Jurkat, Clone E6-1 (cell line): ENCODE results near the gene ELMO2.

Experiments
- DNase-seq: peaks from one replicate; pipeline ENCODE4 v3.0.0-alpha.2; 2011; ENCODE audit warnings: low read depth, low spot score
- H3K4me3 ChIP-seq: 2 replicates; pipeline ENCODE4 v1.5.1; 2011; ENCODE audit warnings: mild to moderate bottlenecking, low read length, control low read depth, moderate library complexity

Gene ELMO2

DNA sequence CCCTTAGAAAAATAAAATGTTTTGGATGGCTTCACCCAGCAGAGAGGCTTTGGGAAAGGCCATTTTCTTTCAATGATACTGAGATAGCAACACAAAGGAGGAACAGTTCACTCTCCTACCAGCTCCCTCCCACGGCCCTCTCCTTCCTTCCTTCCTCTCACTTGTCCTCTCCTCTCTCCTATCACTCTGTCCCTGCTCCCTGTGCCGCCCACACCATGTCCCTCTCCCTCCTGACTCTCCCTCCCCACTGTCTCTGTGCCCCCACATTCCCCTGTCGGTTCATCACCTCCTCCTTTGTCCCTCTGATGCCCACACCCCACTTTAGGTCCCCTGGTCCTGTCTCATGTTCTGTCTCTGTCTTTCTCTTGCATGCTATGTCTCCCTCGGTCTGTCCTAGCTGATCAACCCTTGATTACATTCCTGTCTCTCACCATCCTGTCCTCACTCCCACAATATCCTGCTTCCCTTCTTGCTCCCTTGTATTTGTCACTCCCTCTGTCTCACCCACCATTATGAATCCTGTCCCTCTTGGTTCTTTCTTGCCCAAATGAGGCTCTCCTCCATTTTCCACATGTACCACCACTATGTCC lies 30.1 kb downstream of the ELMO2 start:
- no peak overlapping the region for H3K4me3 ChIP-seq
- DNase-seq: no peak

DNA sequence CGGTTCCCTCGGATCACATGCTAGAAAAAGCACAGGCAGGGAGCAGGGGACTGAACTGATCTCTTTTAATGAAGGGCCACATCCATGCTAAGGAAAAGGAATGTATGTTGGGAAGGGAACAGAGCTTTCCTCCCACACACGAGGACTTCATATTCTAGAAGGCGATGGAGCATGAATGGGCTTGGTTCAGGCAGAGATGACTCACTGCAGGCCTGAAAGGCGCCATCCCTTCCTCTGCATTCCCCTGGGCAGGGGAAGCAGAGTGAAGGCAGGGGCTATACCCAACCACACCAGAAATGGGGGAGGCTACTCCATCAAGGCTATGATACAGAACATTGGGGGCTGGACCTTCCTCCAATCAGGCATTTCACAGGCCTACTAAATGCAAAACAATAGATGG lies 30.6 kb downstream of the ELMO2 start:
- no peak overlapping the region for H3K4me3 ChIP-seq
- no peak for DNase-seq

DNA sequence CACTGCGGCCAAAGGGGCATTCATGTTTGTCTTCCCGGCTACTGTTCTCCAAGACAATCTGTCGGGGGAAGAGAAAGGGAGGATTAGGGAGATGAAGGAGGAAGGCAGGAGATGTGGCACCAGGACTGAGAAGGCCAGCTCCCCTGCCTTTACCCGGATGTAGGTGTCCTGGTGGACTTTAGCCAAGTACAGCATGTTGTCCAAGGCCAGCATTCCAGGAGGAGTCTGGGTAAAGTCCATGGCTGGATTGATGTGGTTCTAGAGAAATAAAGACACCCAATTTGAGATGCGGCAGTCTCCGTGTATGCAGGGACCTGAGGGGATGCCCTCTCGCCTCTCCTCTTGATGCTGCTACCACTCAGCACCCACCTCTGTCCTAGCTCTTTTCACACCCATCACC lies 32.0 kb downstream of the ELMO2 start:
- no peak for DNase-seq
- H3K4me3 ChIP-seq: no peak overlapping the region

DNA sequence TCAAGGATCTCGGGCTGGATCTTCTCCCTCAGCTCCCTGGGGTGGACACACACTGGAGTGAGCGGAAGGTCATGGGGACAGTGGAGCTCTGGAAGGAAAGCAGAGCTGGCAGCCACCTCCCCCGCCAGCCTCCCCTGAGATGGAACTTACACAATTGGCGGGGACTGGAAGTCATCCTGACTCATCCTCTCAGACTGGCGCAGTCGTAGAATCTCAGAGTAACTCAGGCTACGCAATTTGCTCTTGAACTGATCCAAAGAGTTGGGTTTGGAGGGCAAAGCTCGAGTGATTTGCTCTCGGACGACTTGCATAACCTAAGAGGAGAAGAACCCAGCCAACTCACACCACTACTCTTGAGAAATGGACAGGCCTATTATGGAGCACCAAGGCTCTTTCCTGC lies 34.8 kb downstream of the ELMO2 start:
- H3K4me3 ChIP-seq: no peak overlapping the region
- DNase-seq: no peak

DNA sequence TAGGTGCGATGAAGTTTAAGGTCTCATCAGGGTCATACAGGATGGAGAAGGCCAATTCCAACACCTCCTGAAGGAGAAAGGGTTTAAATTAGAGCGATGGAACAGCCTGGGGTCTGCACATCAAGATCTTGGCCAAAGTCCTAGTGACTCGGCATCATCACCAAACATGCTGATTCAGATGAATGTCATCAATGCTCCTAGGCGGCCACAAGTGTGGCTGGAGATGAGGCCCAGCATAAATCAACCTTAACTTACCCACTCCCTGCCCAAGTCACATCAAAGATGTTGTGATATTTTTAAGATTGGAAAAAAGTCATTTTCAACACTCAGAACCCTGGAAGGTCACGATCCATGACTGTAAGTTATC lies 37.5 kb downstream of the ELMO2 start:
- no peak for DNase-seq
- no peak overlapping the region for H3K4me3 ChIP-seq

DNA sequence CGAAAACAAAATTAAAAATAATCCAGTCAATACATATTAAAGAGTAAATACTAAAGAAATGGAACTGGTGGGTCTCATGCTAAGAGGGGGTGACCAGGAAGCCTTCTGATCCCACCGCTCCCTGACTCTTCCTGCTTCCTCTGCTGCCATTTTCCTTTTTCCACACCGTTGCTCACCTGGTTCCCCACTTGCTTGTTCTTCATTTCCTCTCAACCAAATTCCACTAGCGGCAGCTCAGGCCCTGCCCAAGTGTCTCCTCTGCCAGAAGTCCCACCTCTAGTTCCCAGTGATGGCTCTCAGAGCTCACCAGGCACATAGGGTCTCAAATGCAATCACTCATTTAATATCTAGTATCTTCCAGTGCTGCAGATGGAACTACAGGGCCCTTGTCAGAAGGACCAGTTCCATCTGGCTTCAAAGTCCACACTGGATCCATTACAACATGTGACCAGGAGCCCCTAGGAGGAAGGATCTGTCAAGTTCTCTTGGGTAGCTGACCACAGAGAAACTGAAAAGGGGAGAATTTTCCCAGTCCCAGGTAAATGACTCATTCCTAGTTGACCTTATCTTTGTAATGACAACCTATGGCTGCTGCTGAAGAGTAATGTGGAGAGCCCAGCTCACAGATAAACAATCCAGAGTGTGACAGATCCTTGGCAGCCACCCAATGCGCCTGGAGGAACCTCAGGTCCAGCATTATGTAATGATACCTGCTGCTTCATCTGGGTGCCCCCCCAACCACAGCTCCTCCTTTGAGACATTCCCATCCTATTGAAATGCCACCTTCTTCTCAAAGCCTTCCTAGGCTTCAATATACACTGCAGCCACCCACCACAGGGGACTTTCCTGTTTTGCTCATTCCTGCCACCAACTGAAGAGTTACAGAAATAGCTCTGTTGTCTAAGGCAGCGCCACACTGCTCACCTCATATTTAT lies 38.2 kb downstream of the ELMO2 start:
- DNase-seq: no peak
- no peak overlapping the region for H3K4me3 ChIP-seq

DNA sequence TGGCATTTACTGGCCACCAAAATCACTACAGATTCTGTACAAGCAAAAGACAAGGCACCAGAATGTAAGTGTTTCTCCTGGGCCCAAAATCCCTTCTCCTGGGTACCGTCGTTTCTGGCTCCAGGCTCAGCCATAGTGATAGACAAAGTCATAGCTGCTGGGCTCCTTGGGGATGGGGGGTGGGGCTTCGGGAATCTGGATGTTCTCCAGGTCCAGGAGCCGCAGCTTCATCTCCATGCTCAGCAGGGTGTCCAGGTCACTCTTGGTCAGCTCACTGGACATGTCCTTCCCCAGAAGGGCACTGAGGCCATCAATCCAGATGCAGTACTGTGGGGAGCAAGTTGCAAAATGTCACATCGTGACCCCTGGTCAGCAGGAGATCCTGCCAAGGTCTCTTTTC lies 39.2 kb downstream of the ELMO2 start:
- H3K4me3 ChIP-seq: no peak overlapping the region
- DNase-seq: no peak

DNA sequence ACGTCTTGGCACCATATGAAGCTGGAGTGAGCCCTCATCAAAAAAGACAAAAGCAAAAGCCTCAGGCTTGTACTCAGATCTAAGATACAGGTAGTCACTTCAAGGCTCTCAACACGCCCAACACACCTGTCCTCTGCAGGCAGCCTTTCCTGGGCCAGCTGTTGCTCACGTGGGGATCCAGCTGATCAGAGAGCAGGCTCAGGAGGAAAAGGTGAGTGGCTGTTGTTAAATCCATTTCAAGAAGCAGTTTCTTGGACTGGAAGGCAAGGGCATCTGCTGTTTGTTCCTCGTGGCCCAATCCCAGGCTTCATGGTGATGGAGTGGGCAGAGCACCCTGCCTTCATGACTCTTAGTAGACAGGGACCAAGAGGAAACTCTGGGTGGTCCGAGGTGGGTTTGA lies 39.6 kb downstream of the ELMO2 start:
- DNase-seq: no peak
- no peak overlapping the region for H3K4me3 ChIP-seq

DNA sequence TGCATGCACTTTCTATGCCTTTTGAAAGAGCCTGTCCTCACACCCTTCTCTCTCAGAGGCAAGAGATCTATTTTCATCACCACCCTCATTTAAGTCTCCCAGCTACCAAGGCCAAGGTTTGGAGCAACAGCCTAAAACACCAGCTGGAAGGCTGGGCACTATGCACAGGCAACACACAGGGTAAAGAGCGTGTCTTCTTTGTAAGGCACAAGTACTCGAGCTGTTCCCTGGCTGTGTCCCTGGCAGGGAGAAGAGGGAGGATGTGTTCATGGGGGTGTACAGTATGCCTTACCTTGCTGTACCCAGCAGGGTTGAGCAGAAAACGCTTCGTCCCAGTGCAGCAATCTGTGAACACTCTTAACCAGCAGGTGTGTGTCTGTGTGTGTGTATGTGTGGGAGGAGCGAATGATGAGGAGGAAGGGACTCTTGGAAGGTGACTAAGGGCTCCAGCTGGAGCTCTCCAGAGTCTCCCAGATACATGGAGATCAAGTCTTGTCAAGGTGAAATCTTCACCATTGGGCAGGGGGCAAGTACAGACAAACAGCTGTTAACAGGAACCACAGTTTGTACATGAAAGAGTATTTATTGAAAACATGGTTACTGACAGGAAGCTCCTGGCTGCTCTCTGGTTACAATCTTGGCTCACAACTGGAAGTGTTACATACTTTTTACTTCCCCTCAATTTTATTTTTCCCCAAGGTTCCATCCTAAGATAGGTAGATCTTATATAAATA lies 40.8 kb downstream of the ELMO2 start:
- no peak overlapping the region for H3K4me3 ChIP-seq
- peak; percentile 28 for DNase-seq

DNA sequence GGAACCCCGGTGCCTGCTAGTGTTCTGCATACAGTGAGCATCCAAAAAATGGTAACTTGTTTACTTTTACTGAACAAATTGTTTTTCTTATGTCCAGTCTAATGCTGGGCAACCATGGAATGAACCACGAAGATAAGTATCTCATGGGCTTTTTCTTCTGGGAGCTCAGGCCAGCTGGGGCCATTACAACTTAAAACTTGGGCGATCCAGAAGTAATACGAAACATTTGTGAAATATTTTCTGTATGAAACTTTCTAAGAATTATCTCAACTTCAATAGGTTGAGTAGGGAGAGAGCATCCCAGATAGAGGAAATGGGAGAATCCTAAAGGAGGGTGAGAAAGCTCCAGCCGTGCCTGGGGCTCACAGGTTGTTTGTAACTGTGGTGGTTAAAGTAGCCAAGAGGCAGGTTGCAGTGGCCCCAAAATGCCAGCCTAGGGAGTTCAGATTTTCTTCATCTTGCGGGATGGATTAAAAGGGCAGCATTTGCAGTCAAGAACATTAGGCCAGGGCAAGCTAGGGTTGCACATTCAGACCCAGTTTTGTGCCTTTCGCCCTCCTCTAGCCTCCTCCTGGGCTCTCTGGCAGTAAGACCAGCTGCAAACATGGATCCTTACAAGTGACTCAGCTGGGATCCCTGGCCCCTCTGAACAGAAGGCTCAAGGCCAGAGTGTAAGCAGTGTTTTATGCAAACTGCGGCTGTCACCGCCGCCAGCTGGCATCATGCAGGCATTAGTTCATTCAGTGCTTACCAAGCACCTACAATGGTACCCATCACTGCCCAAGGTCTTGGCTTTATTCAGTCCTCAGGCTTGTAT lies 41.5 kb downstream of the ELMO2 start:
- no peak for DNase-seq
- peak overlapping the region; percentile 81 for H3K4me3 ChIP-seq

DNA sequence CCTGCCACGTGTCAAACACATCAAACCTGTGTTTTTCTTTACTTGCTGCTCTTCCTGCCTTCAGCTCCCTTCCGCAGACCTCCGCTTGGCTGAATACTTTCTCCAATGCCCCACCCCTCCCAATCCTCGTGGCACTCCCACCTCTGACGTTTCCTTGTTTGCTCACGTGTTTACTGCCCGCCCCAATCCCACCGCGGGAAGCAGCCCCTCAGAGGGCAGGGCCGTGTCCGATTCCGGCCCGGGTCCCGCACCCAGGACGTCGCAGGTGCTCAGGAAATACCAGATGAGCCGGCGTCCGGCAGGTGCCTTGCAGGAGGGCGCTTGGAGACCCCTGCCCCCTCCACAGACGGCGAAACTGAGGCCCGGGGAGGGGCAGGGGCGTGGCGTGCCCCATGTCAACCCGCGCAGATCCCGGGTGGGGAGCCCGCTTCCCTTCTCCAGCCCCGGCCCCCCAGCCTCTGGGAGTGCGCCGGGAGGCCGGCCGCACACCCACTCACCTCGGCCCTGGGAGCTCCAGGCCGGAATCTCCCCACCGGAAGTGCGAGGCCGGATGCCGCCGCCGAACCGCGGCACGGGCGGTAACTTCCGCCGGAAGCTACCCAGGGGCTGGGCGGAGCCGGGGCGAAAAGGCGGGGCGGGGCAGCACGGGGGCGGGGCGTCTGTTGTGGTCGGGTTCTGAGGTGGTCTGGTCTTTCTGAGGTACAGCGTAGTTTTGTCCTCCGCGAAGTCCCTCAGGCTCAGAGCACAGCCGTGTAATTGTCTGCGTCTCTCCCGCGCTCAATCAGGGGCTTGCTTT lies 42.3 kb downstream of the ELMO2 start:
- H3K4me3 ChIP-seq: peak overlapping the region; percentile 81
- peak; percentile 89 for DNase-seq

DNA sequence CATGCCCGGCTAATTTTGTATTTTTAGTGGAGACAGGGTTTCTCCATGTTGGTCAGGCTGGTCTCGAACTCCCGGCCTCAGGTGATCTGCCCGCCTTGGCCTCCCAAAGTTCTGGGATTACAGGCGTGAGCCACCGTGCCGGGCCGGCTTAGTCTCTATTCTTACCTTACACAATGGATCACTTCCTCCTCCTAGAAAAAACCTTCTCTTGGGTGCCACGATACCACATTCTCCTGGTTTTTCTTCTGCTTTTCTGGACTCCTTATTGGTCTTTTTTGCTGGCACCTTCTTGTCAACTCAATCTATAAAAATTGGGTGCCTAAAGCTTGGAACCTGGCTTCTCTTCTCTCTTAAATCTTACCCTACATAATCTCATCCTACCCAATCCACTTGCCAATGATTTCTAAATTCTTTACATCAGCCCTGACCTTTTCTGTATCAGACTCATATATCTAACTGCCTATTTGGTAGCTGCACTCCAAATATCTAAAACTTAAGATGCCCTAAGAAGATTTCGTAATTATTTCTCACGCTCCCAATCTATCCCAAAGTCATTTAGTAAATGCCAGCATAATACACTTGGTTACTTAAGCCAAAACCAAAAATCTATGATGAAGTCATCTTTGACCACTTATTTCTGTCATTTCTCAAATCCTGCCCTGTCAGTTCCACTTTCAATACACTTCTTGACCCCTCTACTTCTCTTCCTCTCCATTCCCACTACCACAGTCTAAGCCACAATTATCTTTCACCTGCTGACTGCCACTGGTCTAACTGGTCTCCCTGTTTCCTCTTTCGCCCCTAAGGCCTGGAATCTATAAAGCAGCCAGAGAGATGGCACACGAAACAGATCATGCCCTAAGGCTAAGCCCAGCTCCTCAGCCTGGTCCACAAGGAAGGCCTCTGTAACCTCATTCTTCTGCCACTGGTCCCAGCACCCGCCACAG lies 43.2 kb downstream of the ELMO2 start:
- H3K4me3 ChIP-seq: peak overlapping the region; percentile 81
- DNase-seq: no peak

DNA sequence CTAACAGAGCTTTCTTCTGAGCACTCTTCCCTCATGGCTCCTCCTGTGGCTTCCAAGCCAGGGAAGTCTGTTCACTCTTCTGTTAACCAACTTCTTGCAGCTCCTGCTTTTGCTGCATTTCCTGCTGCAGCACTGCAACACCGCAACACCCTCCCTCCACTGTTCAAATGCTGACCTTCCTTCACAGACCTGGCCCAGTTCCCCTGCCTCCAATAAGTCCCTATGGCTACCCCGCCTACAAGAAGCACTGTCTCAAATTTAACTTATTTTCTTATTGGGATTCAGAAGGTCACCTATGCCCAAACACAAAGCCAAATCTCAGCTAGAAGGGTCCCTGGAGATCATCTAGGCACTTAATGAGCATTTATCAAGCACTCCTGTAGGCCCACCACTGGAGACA lies 44.6 kb downstream of the ELMO2 start:
- no peak overlapping the region for H3K4me3 ChIP-seq
- DNase-seq: no peak

DNA sequence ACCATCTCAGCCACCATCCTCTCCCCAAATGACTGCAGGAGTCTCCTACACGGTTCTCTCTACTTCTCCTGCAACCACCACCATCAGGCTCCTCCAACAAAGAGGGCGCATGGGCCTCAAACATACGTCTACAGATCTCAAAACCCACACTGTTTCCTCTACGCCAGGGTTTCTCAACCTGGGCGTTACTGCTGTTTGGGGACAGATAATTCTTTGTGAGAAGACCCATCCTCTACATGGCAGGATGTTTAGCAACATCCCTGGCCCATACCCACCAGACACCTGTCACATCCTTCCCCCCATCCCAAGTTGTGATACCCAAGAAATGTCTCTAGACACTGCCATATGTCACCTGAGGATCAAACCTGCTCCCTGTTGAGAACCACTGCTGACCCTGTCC lies 45.0 kb downstream of the ELMO2 start:
- peak; percentile 41 for DNase-seq

DNA sequence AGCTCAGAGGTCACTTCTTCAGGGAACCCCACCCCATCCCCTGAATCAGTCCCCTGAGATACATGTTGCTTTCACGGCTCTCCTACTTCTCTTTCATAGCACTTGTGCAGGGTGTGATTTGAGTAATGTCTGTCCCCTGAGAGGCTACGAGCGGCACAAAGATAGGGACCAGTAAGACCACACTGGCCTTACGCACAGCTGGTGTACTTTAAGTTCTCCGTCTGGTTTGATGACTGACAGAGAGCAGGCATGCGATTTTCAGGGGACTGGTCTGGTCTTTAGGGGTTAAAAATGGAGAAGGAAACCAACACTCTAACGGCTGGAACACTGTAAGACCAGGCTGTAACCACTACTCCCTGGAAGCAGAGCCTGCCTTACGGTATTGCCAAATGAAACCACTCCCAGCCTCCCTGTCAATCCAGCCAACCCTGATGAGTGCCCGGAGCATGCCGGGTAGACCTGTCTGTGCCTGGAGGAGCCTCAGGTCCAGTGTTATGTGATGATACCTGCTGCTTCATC lies 47.1 kb downstream of the ELMO2 start:
- DNase-seq: no peak
- no peak overlapping the region for H3K4me3 ChIP-seq

More for the DNA sequence above, 45.0 kb downstream of the ELMO2 start:
- no peak overlapping the region for H3K4me3 ChIP-seq

DNA sequence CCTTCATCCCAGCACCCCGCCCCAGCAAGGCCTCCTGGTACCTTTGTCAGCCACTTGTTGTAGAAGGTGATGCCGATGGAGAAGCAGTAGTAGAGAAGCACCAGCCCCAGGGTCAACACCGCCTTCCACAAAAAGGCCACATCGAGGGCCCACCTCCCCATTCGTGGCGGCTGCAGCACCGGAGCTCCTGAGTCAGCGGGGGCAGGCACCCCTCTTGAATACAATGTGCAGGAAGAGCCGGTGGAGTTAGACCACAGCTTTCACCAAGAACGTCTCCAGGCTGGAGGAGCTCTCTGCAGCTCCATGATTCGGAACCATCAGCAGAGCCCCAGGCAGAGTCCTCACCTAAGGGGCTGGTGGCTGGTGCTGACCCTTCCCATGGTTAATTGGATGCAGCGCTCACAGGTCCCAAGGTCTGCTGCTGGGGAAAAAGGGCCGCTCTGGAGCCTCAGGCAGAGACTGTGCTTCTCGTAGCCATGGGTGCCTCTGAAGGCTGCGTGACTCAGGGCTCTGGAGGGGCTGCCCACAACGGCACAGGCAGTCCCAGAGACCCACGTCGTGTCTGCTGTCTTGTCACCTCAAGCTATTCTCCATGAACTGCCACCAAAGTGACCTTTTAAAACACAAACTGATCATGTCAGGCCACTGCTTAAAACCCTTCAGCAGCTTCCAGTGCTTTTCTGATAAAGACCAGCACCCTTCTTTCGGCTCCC lies 47.9 kb downstream of the ELMO2 start:
- no peak overlapping the region for H3K4me3 ChIP-seq
- no peak for DNase-seq

DNA sequence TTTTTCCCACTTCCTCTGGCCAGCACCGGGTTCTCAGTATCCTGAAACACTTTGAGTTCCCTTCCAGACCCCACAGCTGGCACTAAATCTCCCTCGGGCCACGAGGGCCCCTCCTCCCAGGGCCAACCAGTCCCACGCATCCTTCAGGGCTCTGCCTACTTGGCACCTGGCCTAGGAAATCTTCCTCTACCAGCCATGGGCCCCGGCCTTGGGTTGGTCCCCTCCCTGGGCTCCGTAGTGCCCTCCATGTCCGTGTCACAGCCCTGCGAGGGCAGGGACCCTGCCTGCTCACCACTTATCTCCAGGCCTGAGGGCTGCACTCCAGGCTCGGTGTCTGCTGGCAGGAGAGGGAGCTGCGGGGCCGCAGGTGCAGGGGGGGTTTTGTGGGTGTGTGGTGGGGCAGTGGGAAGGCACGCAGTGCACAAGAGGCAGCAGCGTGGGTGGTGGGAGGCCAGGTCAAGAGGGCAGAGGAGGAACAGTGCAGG lies 49.3 kb downstream of the ELMO2 start:
- H3K4me3 ChIP-seq: no peak overlapping the region
- no peak for DNase-seq
